GM19463 (cell line): ENCODE results near the gene DPF3.
"Not testable (repeated sequence)": the region's sequence is repeated elsewhere in the genome, so short reads cannot be mapped to it uniquely, and the experiment has no call there.

Experiments used
- ATAC-seq: cut with Tn5 transposase; IDR thresholded peaks from one replicate; pipeline ENCODE4 v1.9.1; 2021; ENCODE audit warnings: mild to moderate bottlenecking, moderate library complexity; ENCODE audit not compliant: unreplicated experiment

Gene DPF3

DNA sequence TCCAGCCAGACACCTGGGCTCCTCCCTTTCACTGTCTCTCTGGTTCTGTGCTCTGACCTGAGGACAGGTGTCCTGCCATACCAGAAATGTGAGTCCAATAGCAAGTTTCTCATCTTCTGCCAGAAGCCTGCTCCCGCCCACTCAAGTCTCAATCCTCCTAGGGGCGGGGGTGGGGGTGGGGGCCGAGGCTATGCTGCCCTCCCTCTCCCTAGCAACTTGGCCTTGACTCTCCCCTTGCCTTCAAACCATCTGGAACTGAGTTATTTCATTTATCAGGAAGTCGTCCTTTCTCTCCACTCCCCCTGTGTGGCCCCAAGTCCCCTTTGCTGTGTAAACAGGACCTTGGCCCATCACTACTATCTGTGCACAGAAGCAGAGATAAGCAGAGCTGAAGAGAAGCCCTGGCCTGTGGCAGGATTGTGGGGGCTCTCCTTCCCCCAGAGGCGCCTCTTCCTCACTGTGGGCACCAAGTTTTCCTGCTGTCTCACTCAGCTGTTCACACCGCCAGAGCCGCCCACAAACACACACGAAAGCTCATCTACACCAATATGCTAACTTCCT, 117.1 kb downstream of the DPF3 start:
- no peak for ATAC-seq

DNA sequence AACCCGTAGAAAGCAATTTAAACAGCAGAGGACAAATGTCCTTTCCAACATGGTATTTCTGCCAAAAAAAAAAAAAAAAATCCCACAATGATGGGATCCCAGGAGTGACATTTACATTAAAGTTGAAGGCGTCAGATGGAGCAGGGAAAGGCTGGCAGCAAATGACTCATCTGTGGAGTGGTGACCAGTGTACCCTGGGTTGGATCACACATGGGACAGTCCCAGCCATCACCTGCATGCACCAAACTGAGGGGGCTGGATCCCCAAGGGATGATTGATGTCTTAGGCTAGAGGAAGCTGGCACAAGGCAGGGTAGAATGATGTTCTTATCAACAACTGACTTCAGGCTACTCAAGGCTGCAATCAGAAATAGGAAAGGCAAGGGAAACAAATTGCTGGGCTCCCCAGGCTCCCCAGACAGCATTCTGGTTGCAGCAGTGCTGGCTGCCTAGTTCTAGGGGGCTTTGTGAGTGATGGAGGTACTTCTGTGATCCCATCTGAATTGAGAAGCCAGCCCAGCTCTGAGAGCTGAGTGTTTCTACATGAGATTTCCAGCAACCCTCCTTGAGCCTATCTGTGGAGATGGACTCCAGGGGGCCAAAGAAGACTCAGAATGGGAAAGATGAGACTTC, 117.9 kb downstream of the DPF3 start:
- no peak for ATAC-seq

DNA sequence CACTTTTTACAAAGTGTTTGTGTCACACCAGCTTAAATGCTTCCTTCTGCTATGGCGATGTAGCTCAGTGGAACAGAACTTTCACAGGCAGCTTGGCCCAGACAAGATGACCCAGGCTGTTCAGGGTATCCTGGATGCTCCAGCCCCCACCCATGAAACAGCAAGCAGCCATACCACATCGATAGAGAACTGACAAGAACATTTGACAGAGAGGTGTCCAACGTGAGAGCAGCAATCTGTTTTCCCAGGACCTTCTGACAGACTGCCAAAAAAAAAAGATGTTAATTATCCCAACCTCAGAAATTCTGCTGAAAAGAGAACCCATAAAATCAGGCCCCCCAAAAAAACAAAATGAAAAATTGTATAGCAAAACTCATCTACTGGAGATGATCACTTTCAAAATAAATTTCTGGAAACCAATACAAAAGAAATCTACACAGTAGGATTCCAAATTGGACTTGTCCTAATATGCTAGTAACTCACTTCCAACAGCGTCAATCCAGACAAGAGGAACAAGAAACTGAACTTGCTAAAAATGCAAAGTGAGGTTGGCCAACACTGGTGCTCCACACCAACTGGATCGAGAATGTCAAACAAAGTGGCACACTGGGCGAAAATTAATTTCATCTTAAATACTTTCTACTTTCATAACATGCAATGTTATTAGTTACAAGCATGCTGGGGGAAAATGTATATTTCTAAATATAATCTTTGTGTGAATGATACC, 118.8 kb downstream of the DPF3 start:
- no peak for ATAC-seq

DNA sequence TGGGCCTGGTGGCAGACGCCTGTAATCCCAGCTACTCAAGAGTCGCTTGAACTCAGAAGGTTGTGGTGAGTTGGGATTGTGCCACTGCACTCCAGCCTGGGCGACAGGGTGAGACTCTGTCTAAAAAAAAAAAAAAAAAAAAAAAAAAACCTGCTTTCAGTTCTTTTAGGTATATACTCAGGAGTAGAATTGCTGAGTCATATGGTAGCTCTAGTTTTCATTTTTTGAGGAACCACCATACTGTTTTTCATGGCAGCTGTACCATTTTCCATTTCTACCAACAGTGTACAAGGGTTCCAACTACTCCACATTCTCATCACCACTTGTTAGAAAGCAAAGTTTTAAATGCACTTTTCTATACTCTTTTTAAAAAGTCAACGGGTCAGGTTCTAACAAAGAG, 119.8 kb downstream of the DPF3 start:
- no peak for ATAC-seq

DNA sequence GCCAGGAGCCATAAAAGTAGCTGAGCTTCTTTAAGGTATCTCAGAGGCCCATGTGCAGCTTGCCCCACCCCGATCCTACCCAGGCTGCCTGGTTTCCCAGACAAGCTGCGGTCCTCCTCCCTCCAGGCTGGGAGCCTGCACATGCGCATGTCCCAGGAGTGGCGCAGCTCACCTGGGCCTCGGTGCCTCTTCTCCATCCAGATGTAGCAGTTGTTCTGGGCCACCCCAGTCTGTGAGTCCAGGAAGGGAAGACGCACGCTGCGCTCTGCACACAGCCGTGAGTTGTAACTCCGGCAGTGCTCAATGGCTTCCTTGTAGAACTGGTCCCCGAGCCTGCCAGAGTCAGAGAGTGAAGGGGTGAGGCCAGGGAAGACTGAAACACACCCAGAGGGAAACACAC, 122.3 kb downstream of the DPF3 start:
- no peak for ATAC-seq

DNA sequence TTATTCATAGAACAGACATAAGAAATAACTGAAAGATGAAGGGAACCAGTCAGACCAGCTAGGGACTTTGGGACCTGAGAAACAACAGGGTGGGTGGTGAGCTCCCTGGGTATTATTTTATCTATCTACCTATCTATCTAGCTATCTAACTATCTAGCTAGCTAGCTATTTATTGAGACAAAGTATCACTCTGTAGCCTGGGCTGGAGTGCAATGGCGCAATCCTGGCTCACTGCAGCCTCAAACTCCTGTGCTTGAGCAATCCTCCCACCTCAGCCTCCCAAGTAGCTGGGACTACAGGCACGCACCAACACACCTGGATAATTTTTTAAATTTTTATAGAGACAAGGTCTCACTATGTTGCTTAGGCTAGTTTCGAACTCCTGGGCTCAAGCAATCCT, 127.6 kb downstream of the DPF3 start:
- no peak for ATAC-seq

DNA sequence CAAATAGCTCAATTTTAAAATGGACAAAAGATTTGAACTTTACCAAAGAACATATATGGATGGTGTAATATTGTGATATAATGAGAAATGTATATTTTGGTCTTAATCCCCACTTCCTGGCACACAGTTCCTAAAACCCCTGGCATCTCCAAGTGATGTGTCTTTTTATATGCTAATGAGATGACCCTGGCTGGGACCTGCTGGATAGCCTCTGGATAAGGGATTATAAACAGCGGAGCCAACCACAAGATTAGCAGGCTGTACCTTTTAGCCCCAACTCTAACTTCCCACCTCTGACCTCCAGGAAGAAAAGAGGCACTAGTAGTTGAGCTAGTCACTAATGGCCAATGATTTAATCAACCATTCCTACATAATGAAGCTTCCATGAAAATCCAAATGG, 130.0 kb downstream of the DPF3 start:
- ATAC-seq, result no peak

DNA sequence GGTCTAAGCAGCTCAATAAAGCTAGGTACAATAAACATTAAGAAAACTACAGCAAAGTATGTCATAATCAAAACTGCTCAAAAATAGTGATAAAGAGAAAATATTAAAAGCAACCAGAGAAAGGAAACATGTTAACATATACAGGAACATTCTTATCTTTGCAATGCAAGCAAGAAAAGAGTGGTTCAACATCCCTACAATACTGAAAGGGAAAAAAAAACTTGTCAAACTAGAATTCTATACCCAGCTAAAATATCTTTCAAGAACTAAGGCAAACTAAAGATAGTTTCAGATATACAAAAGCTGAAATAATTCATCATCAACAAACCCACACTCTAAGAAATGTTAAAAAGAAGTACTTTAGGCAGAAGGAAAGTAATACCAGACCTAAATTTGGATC, 134.2 kb downstream of the DPF3 start:
- ATAC-seq, result no peak

DNA sequence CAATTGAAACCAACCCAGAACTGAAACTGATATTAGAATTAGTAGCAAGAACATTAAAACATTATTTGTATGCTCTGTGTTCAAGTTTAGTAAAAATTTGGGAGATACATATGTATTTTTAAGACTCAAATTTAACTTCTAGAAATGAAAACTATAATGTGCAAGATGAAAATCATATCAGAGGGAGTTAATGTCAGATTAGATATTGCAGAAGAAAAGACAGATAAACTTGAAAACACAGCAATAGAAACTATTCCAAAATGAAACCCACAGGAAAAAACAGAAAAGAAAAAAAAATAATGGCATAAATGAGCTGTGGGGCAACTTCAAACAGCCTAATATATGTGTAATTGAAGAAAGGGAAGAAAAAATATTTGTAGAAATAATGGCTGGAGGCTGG, 134.9 kb downstream of the DPF3 start:
- ATAC-seq, result no peak

DNA sequence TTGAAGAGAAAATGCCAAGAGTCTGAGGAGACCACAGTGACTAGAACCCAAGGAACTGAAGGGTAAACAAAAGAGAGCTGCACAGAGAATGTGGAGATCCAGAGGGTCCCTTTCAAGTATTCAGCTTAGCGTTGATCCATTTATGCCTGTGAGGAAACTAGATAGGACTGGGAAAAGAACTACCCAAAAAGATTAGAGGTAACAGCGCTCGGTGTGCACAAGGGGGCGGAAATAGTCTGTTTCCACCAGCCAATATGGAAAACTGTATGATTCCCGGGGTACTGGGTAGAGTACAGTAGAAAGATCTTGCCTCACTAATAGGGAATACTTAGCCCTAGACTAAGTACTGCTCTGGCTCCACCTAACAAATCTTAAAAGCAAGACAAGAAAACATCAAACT, 135.5 kb downstream of the DPF3 start:
- no peak for ATAC-seq

DNA sequence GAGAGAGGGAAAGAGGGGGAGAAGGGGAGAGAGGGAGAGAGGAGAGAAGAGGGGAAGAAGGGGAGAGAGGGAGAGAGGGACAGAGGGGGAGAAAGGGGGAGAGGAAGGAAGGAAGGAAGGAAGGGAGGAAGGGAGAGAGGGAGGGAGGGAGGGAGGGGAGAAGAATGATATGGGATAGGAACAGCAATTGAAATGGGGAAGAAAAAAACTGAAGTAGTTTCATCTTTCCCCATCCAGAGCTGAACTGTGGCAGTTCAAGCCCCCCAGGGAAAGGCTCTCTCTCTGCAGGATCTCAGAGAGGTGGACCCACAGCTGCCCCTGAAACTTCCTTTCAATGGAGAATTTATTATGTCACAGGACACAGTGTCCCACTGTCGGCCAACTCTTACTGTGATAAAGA, 136.9 kb downstream of the DPF3 start:
- no peak for ATAC-seq

DNA sequence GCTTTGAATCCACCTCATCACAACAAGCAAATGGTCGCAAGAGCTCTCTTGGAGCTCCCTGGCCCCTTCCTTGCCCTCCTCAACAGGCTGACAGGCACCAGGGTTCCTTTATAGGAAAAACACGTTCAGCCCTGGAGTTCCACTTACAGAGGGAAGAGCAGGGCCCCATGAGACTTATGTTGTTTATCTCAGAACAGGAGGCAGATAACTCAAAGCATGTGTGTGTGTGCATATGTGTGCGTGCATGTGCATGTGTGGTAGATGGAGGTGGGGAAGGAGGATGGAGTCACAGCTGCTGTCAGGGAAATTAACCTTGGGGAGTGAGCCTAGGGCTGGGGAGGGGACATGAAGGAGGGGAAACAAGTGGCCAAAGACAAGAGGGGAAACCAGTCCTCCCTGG, 138.1 kb downstream of the DPF3 start:
- no peak for ATAC-seq

DNA sequence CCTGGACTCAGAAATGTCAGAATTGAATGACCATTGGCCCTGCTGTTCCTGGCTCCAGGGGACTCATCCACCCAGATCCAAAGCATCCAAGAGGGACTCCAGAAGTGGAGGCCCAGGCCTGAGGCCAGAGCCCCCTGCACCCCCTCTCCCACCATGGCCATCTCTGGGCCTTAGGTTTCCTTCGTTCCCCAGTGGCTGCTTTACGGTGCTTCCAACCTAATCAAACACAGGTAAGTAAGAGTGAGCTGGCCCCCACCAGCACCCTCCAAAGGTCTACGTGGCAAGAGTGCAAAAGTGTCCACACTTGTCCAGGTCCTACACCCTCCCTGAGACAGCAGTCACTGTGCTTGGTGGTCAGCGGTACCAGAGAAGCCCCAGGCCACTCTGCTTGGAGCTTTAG, 139.0 kb downstream of the DPF3 start:
- no peak for ATAC-seq

DNA sequence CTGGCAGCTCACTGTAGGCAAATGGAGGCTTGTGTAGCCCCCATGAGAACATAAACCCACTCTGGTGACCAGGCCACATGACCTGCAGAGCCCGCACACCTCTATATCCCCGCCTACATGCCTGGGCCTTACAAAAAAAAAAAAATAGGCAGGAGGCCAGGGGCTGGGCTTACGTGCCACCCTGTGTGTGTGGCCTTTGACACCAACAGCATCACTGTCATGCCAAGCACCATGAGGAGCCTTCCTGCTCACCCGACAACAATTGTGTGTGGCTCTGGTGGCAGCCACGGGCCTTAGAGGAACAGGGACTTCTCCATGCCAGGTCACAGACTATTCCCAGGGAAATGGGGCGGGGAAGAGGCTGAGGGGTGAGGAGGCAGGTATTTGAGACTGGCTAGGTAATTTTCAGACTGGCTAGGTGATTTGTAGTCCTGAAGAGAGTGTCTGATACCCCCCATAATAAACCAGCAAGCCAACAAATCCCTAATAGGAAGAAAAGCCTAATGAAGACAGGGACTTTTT, 140.0 kb downstream of the DPF3 start:
- ATAC-seq, result no peak

DNA sequence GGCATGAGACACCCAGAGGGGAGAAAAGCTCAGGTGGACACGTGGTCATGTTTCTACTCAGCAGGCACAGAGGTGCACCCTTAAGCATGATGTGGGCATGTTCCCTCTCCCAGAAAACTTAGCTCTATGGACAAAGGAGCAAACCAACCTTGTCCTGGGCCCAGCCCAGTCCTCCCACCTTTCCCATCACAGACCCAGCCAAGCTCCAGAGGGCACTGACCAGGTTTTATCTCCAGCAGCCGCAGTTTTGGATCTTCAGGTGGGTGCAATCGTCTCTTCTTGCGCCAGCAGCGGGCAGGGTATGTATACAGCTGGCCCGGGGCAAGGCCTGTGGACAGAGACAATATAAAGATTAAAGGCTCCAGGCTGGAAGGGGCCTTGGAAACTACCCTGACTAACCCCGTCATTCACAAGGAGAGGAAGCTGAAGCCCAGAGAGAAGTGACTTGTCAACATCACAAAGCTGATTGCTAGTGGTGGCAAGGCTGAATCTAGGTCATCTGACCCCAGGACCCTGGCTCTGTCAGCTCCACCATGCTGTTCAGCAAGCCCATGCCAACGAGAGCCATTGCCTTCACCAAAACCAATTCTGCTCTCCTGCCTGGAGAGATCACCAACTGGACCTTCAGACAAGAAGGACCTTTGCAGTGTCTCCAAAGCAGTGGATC, 140.7 kb downstream of the DPF3 start:
- no peak for ATAC-seq

DNA sequence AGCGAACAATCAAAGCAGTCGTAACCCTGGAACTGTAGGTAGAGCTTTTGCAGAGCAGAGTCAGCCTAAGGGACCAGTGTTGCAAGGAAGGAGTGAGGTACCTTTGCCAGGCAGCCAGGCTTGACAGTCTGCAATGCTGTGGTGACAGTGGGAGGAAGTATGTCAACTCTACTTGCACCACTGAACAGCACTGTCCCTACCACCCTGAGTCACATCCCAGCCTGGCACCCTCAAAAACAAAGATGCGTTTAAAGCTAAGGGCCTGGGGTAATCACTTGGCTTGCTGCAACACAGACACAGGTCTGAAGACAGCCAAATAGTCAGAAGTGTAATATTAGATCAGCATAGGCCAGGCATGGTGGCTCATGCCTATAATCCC, 141.9 kb downstream of the DPF3 start:
- no peak for ATAC-seq

DNA sequence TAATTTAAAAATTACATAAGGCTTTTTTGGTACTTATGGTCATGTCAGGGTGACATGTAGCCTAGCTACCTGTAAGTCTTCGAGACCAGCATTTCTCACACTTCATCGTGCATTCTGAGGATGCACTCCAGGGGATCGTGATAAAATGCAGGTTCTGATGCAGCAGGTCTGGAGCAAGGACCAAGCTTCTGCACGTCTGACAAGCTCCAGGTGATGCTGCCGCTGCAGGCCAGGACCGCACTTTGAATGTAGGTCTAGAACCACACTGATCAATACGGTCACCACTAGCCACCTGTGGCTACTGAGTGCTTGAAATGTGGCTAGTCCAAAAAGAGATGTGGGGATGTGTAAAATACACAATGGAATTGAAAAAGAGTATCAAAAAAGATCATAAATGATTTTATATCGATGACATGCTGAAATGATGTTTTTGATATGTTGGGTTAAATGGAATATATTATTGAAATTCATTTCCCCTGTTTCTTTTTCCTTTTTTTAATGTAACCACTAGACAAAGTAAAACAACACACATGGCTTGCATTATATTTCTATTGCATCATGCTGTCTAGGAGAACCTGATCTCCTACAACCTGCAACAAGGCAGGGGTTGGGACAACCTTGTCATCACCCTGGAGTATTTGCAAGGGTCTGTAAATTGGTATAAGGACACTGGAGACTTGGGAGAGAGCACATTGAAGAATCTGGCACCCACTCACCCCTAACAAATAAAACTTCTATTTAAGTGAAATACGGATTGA, 142.4 kb downstream of the DPF3 start:
- no peak for ATAC-seq

DNA sequence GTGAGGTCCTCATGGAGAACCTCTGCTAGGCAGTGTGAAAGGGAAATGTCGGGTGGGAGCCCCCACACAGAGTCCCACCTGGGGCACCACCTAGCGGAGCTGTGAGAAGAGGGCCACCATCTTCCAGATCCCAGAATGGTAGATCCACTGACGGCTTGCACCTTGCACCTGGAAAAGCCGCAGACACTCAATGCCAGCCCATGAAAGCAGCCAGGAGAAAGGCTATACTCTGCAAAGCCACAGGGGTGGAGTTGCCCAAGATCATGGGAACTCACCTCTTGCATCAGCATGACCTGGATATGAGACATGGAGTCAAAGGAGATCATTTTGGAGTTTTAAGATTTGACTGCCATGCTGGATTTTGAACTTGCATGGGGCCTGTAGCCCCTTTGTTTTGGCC, 145.0 kb downstream of the DPF3 start:
- not testable (repeated sequence) for ATAC-seq

DNA sequence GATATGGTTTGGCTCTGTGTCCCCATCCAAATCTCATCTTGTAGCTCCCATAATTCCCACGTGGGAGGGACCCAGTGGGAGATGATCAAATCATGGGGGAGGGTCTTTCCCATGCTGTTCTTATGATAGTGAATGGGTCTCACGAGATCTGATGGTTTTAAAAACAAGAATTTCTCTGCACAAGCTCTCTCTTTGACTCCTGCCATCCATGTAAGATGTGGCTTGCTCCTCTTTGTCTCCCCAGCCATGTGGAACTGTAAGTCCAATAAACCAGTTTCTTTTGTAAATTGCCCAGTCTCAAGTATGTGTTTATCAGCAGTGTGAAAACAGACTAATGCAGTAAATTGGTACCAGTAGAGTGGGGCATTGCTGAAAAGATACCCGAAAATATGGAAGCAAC, 146.2 kb downstream of the DPF3 start:
- ATAC-seq, result no peak

DNA sequence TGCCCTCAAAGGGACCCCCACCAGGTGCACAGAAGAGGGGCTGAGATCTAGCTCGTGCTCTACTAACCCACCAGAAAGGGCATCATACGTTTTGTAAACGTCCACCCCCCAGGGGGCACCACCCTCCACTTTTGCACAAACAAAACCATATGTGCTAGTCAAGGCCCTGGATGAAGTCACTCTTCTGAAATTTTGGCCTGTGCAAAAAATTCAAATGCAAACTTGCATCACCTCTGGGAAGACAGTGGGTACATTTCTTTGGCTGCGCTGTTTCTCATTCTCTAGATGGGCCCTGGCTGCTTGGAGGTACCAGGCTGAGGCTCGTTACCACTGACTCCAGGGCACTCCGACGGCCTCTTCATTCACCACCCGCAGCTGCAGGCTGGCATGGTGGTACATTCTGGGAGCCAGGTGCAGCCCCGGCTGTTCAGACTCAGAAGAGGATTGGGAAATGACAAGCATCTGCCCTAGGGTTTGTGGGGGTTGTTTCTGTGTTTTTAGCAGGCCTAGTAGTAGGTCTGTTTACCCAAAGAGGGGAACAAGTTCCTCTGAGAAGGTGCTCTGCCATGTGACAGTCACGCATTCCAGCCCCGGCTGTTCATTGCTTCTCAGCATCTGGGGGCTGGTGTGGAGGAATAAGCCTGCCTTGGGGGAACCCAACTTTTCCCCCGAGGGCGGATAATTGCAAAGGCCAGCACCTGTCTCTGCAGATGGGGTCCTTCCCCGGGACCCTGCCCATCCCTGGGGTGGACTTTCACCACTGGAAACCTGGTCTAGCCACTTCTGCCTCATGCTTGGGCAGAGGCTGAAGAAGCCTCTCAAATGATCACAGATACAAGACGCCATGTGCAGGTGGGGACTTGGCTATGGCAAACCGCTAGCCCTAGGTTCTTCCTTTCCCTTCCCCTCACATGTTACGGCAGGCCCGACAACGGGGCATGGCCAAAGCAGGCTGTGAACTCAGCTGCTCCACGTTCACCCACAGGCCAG, 147.6 kb downstream of the DPF3 start:
- ATAC-seq, result no peak
